ENCODE results near the gene ACAP3. TPM values are rescaled to one million over a fixed set of nuclear protein-coding genes. Genes with fewer than 3 reads are reported as not detected.
A peak's percentile ranks its signal among the peaks of the same experiment; 100 is the strongest.
"Not testable (repeated sequence)": the region's sequence is repeated elsewhere in the genome, so short reads cannot be mapped to it uniquely, and the experiment has no call there.

ACAP3 gene
- total RNA-seq, 1 experiment from 2014 or later: 20.0 TPM

- DNase-seq: peak; percentile 88
- H3K36me3 ChIP-seq: peaks cover 10% of the 10 kb centered on the region
- H3K4me3 ChIP-seq: peak within 1 kb of the TSS; percentile 99
- no peaks in the 10 kb centered on the region for H3K9me3 ChIP-seq
- H3K27me3 ChIP-seq: no peaks in the 10 kb centered on the region
Measured at GRCh38 chr1:1324524-1325287, 17.0 kb upstream of the ACAP3 start, which contains the start of the genes CPTP and INTS11. Gene CPTP, plus strand, starts transcription at chr1:1324802. Its CDS starts 2,109 bp downstream, at chr1:1326911. Gene INTS11, minus strand, starts transcription at chr1:1324660. Its CDS starts 52 bp downstream, at chr1:1324608.

- Histone ChIP-seq H3K27me3 (no peaks in the 10 kb centered on the region), H3K9me3 (no peaks in the 10 kb centered on the region), H3K4me3 (peak overlapping the region; percentile 99), H3K36me3 (peaks cover 15% of the 10 kb centered on the region)
- no peak for DNase-seq
Measured at GRCh38 chr1:1324084-1324523, 16.4 kb upstream of the ACAP3 start.

GRCh38 chr1:1322952-1323351 is 15.2 kb upstream of the ACAP3 start:
- peaks cover 21% of the 10 kb centered on the region for H3K36me3 ChIP-seq
- no peaks in the 10 kb centered on the region for H3K27me3 ChIP-seq
- H3K4me3 ChIP-seq: no peak overlapping the region
- no peaks in the 10 kb centered on the region for H3K9me3 ChIP-seq
- DNase-seq: no peak

GRCh38 chr1:1322418-1322817 is 14.7 kb upstream of the ACAP3 start:
- H3K36me3 ChIP-seq: peaks cover 26% of the 10 kb centered on the region
- no peak for DNase-seq

GRCh38 chr1:1321477-1321876 is 13.7 kb upstream of the ACAP3 start:
- Histone ChIP-seq H3K27me3 (no peaks in the 10 kb centered on the region), H3K4me3 (no peak overlapping the region), H3K36me3 (peaks cover 33% of the 10 kb centered on the region), H3K9me3 (no peaks in the 10 kb centered on the region)
- no peak for DNase-seq

More at GRCh38 chr1:1322418-1322817, 14.7 kb upstream of the ACAP3 start:
- no peaks in the 10 kb centered on the region for H3K9me3 ChIP-seq
- no peaks in the 10 kb centered on the region for H3K27me3 ChIP-seq
- H3K4me3 ChIP-seq: no peak overlapping the region

GRCh38 chr1:1320666-1321448 is 13.1 kb upstream of the ACAP3 start:
- DNase-seq: no peak
- H3K4me3 ChIP-seq: no peak overlapping the region

GRCh38 chr1:1319646-1319941 is 11.9 kb upstream of the ACAP3 start:
- Histone ChIP-seq H3K4me3 (no peak overlapping the region), H3K9me3 (no peaks in the 10 kb centered on the region), H3K27me3 (no peaks in the 10 kb centered on the region), H3K36me3 (peaks cover 43% of the 10 kb centered on the region)
- no peak for DNase-seq

More at GRCh38 chr1:1320666-1321448, 13.1 kb upstream of the ACAP3 start:
- H3K36me3 ChIP-seq: peaks cover 39% of the 10 kb centered on the region
- no peaks in the 10 kb centered on the region for H3K27me3 ChIP-seq
- H3K9me3 ChIP-seq: no peaks in the 10 kb centered on the region

GRCh38 chr1:1318777-1319645 is 11.3 kb upstream of the ACAP3 start:
- no peaks in the 10 kb centered on the region for H3K9me3 ChIP-seq
- no peak overlapping the region for H3K4me3 ChIP-seq
- H3K36me3 ChIP-seq: peaks cover 45% of the 10 kb centered on the region
- no peaks in the 10 kb centered on the region for H3K27me3 ChIP-seq
- DNase-seq: no peak

- H3K9me3 ChIP-seq: no peaks in the 10 kb centered on the region
- H3K4me3 ChIP-seq: no peak overlapping the region
- peaks cover 52% of the 10 kb centered on the region for H3K36me3 ChIP-seq
- peak; percentile 95 for DNase-seq
- H3K27me3 ChIP-seq: no peaks in the 10 kb centered on the region
Measured at GRCh38 chr1:1318131-1318652, 10.5 kb upstream of the ACAP3 start.

GRCh38 chr1:1317420-1317819 is 9.7 kb upstream of the ACAP3 start:
- no peak for DNase-seq
- Histone ChIP-seq H3K4me3 (no peak overlapping the region), H3K27me3 (no peaks in the 10 kb centered on the region), H3K9me3 (no peaks in the 10 kb centered on the region), H3K36me3 (peaks cover 59% of the 10 kb centered on the region)

- H3K27me3 ChIP-seq, H3K9me3 ChIP-seq, DNase-seq, H3K4me3 ChIP-seq: not testable (repeated sequence)
- H3K36me3 ChIP-seq: peaks cover 67% of the 10 kb centered on the region
Measured at GRCh38 chr1:1316199-1316598, 8.5 kb upstream of the ACAP3 start.

- no peaks in the 10 kb centered on the region for H3K9me3 ChIP-seq
- H3K4me3 ChIP-seq: no peak overlapping the region
- no peaks in the 10 kb centered on the region for H3K27me3 ChIP-seq
- H3K36me3 ChIP-seq: peaks cover 72% of the 10 kb centered on the region
- DNase-seq: no peak
Measured at GRCh38 chr1:1315435-1315954, 7.8 kb upstream of the ACAP3 start.

- Histone ChIP-seq H3K36me3 (peaks cover 72% of the 10 kb centered on the region), H3K9me3 (no peaks in the 10 kb centered on the region), H3K27me3 (no peaks in the 10 kb centered on the region), H3K4me3 (no peak overlapping the region)
- no peak for DNase-seq
Measured at GRCh38 chr1:1314678-1315335, 7.1 kb upstream of the ACAP3 start.

GRCh38 chr1:1314237-1314586 is 6.5 kb upstream of the ACAP3 start:
- no peak for DNase-seq
- no peak overlapping the region for H3K4me3 ChIP-seq
- no peaks in the 10 kb centered on the region for H3K27me3 ChIP-seq
- no peaks in the 10 kb centered on the region for H3K9me3 ChIP-seq
- H3K36me3 ChIP-seq: peaks cover 74% of the 10 kb centered on the region

GRCh38 chr1:1313500-1314236 is 5.9 kb upstream of the ACAP3 start:
- no peak for DNase-seq
- peaks cover 69% of the 10 kb centered on the region for H3K36me3 ChIP-seq
- no peaks in the 10 kb centered on the region for H3K27me3 ChIP-seq
- H3K4me3 ChIP-seq: no peak overlapping the region
- no peaks in the 10 kb centered on the region for H3K9me3 ChIP-seq
